GM12892 (cell line): Measurements from ENCODE around the gene DNAJB4.

Experiments
- POLR2A ChIP-seq: IDR thresholded peaks from 2 replicates; pipeline ENCODE4 v1.6.1; 2011; ENCODE audit warnings: low read depth, low read length, control low read depth
- TAF1 ChIP-seq: IDR thresholded peaks from 2 replicates; pipeline ENCODE4 v1.6.1; 2011; ENCODE audit warnings: low read depth, mild to moderate bottlenecking, control low read depth, low read length, borderline replicate concordance

- TF ChIP-seq POLR2A (no peak), TAF1 (no peak)
These were observed 3.1 kb downstream of the DNAJB4 start for GRCh38 chr1:78007677-78008341.
